Stimulated activated CD4-positive, alpha-beta T cell treated with anti-CD3 and anti-CD28 coated beads, Interleukin-4, amount 100 ng/mL, for 1 hour (primary cell): ENCODE measurements around the gene IFFO2.

Experiments
- DNase-seq: peaks from one replicate; pipeline ENCODE4 v3.0.0-alpha.2; 2020

The IFFO2 gene

DNA sequence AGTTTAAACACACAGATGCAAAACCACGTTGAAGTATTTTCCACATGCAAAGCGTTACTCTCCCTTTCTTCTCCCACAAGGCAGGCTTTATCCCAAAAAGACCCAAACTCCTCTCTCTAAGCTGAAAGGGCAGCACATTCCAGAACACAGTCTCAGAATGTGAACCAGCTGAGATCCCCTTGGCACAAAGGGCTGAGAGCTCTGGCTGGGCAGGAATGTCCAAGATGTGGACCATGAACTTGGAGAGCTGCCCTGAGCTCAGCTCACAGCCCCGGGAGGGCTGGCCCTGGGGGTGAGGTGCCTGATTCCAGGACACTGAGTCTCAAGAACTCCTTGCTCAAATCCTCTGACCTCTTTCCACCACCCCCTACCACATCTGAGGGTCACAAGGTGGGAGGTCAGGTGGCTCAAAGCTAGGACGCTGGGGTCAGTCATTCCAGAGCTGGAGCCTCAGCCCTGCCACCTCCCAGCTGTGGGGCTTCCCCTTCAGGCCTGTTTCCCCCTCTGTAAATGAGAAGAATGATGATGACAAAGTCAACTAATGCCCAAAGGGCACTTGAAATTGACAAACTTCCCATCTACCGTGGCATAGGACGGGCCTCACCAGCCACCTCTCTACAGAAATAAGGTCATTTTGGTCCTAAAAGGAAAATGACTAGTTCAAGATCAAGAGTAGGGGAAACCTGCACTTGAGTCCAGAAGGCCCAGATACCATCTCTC is 65.6 kb downstream of the IFFO2 start:
- DNase-seq, result no peak

DNA sequence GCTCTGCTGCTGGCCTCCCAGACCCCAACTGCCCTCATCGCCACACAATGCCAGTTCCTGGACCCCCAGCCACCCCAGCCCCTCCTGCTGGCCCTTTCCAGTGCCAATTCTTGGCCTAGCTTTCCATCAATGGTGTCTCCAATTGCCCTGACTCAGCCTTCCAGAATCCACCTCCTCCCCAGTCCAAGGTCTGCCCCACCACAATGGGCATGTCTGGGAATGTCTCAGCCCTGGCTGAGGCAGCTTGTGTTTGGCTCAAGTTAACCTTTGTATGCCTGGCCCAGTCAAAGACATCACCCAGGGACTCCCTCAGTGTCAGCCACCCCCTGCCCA is 70.5 kb downstream of the IFFO2 start:
- DNase-seq, result no peak

DNA sequence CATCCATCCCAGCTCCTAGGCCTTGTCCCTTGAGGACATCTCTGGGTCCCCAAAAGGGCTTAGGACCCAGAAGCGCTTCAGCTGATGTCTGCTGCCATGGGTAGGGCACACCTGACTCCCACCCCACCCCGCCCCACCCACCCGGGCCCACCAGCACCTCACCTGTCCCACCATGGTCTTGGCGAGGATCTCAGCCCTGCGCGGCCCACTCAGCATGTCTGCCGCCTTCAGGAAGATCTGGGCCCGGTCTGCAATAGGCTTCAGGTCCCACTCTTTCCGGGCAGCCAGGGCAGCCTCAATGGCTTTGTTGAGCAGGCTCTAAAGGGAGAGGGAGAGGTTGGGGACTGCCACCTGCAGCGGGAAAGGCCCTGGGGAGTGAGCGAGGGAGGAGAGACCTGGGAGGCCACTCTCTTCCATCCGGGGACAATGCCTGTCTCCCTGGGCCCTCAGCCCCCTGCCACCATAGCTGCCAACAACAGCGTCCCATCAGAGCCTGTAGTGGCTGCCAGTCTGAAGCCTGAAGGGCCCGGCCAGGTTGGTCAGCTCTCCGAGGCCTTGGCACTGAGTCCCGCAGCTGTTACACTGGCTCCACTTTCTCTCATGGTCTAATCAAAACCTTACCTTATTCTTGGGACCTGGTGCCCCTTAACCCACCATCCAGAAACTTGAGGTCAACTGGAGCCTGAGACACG is 71.0 kb downstream of the IFFO2 start:
- DNase-seq, result no peak

DNA sequence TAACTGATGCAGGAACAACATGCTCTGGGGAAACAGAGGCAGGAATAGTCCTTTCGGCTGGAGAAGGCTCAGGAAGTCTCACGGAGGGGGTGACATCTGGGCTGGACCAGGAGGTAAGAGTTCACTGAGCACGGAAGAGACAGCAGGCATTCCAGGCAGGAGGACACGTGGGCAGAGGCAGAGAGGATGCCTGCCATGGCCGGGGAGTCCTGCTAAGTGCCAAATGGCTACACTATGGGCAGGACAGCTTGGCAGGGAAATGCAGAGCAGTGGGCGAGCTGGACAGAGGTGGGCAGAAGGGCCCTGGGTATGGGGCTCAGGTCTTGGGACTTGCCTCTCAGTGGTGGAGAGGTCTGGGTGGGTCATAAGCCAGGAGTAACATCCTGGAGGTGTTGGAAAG is 71.7 kb downstream of the IFFO2 start:
- DNase-seq, result no peak

DNA sequence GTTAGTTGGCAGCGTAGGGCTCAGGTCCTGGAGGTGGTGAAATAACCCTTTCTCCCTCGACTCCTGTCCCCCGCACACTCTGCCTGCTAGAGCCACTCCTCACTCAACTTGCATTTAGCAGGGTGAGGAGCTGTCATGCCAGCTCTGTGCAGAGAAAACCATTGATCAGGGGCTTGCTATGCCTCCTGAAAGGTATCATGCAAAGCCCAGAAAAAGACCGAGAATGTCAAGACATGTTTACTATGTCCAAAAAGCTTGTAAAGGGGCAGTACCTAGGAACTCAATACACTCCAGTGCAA is 72.1 kb downstream of the IFFO2 start:
- no peak for DNase-seq

DNA sequence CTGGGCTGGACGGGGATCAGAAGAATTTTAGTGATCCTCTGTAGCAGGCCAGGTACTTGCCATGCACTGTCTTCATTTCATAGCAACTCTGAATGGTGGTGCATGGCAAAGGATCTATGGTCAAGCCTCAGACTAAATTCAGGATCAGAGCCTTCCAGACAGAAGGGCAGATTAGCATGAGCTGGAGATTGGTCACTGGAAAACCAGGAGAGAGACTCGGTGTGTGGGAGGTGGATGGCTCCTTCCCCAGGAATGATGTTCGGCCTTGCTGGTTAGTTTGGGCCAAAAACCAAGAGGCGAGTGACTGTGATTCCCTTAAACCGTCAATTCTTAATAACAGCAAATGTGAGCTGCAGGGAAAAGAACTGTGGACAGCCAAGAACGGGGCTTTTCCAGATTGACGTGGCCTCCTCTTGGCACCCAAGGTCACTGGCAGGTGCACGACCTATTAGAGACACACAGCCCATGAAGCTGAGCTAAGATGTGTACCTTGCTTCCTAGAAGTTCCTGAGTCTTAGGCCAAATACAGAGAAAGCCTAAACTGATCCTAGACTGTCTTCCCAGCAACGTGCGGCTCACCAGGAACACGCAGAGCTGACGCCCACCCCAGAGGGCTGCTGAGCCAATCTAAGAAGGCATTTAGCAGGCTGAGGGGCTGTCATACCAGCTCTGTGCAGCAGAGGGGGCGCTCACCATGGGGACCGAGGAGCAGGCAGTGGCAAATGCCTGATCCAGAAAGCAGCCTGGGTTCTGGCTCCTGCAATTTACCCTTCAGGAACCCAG is 72.6 kb downstream of the IFFO2 start:
- peak; percentile 77 for DNase-seq

DNA sequence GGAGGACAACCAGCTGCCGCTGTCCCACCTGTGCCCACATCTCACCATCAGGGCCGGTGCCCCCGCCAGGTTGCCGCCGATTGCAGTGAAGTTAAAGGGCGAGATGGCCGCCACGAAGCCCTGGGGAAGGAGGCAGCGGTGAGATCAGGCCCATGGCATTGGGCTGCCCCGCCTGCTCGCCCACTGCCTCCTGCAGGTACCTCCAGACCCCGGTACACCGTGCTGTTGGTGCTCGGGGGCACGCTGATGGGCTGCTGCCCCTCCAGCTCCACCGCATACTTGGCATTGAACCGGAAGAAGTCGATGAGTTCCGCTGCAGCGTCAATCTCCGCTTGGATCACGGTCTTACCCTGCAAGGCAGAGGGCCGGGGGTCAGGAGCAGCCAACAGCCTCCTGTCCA is 73.4 kb downstream of the IFFO2 start:
- no peak for DNase-seq

DNA sequence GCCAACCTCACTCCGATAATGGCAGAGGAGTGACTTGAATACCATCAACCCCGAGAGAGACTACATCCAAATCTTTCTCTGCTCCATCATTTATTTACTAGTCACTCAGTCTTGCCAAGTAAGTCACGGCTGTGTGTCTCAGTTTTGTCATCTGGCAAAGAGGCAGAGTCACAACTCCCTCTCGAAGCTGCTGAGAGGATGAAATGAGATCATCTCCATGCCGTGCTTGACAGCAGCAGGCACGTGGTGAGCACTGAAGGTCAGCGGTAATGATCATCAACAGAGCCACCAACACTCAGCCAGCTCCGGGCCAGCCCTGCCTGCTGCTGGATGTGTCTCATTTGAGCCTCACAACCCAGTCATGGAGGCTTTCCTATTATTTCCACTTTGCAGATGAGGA is 74.0 kb downstream of the IFFO2 start:
- no peak for DNase-seq

DNA sequence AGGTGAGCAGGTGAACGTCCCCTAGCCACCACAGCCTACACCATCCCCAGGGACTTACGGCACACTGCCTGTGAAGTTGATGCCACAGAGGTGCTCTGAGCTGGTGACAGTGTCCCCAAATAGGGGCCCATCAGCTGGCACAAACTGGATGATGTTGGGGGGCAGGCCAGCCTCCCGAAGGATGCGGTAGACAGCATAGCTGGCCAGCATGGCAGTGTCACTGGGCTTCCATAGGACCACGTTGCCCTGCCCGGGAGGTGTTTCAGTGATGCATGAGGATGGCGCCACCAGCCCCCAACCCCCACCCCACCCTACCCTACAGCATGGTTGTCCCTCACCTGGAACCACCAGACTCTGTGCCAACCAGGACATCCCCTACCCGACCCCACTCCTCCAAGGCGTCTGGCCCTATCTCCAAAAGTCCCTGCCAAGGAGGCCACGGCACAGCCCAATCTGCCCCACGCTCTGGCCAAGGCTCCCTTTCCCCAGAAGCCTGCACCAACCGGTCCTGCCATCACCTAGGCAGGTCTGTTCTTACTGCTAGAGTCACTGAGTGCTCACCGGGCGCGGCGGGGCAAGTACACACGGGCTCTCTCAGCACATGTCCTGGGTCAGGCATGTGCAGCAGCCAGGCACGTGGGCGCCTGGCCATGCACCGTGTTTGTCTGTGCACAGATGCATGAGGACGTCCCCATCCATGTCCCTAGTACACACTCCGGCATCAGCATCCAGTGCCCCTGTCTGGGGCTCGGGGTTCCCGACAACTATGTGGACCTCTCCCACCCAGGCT is 74.6 kb downstream of the IFFO2 start:
- no peak for DNase-seq

DNA sequence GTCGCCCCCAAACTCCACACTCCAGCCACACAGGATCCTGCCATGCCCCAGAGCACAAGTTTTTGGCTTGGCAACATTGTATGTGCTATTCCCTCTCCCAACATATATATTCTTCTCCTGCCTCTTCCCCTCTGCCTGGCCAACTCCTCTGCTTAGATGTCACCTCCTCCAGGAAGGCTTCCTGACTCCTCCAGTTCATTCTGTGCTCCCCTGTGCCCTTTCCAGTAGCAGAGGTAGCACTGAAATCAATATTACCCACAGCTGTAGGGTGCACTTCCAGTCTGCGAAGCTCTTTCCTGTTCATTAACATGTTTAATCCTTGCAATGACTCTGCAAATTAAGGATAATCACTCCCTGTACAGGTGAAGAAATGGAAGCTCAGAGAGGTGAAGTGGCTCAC is 75.3 kb downstream of the IFFO2 start:
- no peak for DNase-seq

DNA sequence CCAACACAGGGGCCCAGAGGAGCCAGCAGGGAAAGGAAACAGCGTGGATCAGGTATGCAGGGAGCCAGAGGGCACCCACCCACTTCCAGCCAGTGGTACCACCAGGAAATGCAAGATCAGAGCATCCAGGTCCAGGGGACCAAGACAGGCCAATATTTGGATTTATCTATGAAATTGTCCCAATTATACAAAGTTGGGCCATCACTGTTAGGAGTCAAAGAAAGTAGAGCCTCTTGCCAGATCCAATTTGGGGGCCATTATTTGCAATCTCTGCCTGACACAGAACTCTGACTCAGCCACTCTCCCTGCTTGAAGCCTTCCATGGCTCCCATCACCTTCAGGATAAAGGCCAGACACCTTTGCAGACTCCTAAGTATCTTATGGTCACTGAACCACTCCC is 75.9 kb downstream of the IFFO2 start:
- DNase-seq, result no peak

DNA sequence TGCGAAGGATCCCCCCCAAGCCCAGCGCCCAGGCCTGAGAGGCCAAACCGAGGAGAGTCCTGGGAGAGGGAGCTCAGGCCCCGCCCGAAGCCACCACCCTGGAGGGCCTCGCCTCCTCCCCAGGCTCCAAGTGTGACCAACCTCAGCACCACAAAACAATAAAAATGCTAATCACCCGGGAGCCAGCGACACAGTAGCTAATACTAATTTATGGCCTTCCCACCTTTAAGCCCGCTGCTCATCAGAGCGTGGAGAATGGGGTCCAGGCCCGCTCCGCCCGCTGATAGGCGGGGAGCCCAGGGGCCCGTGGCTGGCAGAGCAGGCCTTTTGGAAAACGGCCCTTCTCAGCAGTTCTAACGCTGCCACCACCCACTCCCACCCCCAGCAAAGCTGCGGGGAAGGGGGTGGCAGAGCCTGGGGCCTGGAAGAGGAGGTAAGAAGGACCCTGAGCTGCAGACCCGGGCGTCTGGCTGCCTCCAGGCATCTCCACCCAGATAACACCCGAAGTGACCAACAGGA is 76.6 kb downstream of the IFFO2 start:
- DNase-seq, result no peak

DNA sequence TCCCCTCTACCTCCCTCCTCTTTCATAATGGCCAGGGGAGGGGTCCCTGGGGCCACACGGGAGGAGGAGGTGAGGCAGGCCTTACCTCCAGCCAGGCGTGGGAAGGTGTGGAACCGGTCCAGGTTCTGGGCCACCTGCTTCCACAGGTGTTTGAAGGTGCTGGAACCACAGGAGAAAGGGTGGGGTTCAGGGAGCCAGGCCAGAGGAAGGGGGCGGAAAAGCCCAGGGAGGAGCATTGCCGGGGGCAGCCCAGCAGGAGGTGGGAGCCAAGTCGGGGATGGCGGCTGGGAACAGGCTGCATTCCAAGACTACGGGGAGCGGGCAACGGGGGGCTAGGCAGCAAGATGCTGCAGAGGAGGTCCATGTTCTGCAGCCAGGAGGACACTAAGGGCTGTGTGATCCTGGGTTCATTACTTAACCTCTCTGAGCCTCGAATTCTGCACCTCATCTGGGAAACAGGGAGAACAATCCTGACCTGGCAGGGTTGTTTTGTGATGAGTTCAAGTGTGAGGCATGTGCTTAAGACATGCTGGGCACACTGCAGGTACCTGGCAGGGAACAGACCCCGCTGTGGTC is 77.2 kb downstream of the IFFO2 start:
- no peak for DNase-seq

DNA sequence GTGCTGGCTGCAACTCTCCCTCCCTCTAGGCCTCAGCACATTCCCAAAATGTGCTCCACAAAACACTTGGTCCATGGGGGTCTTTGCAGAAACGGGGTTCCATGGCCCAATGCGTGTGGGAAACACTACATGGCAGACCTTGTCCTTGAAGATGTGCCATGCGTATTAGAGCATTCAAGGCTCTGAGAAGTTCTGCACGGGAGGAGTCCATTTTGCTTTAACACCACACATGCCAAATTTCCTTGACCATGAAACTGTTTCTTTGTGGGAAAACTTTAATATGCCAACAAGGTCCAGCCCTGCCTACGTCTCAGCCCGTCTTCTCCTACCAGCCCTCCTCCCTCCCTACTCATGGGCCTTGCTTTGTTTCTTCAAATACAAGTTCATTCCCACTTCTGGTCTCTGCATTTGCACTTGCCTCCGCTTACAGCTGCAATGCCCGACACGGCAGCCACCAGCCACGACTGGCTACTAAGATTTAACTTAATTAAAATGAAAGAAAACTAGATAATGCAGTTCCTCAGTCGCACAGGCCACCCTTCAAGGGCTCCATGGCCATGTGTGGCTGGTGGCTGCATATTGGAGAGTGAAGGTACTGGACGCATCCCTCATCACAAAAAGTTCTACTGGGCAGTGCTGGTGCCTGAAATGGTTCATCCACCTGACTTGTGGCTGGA is 77.8 kb downstream of the IFFO2 start:
- DNase-seq, result no peak

DNA sequence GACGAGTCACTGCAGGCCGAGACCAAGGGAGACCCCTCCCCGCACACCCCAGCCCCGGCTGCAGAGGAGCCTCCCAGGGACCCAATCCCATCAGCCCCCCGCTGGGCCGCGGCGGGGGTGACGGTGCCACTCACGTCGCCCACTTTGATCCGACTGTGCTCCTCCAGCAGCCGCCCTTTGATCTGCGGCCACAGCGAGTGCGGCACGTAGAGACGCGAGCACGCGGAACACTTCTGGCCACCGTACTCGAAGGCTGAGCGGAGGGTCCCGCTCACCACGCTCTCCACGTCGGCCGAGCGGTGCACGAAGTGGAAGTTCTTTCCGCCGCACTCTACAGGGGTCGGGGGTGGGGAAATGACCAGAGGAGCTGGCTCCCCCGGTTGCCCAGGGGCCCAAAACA is 79.2 kb downstream of the IFFO2 start:
- DNase-seq, result no peak

DNA sequence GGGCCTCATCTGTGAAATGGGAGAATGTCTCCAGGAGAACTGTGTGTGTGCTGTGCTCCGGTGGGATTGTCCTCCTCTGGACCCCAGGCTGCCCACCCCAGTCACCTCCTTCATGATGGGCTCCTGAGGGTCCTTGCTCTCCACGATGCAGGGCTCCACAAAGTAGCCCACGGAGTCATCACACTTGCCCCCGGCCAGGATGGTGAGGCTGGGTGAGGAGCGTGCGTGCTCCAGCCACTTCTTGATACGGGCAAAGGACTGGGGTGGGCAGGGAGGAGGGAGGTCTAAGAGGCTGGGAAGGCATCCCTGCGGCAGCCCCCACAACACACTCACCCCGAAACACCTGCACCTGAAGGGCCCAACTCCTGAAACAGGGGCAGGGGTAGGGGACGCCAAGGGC is 80.3 kb downstream of the IFFO2 start:
- DNase-seq, result no peak

DNA sequence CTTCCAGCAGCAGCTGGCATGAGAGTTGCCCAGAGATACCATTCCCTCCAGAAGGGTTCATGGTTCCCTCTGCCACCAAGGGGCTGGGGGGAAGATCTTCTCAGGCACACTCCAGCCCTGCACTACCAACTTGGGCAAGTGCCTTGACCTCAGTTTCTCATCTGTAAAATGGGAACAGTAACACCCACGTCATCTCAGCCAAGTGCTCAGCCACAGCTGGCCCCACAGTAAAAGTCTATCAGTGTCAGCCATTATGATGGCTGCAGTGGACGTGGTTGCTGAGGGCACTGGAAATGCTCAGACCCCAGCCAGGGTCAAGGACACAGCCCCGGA is 80.7 kb downstream of the IFFO2 start:
- no peak for DNase-seq

DNA sequence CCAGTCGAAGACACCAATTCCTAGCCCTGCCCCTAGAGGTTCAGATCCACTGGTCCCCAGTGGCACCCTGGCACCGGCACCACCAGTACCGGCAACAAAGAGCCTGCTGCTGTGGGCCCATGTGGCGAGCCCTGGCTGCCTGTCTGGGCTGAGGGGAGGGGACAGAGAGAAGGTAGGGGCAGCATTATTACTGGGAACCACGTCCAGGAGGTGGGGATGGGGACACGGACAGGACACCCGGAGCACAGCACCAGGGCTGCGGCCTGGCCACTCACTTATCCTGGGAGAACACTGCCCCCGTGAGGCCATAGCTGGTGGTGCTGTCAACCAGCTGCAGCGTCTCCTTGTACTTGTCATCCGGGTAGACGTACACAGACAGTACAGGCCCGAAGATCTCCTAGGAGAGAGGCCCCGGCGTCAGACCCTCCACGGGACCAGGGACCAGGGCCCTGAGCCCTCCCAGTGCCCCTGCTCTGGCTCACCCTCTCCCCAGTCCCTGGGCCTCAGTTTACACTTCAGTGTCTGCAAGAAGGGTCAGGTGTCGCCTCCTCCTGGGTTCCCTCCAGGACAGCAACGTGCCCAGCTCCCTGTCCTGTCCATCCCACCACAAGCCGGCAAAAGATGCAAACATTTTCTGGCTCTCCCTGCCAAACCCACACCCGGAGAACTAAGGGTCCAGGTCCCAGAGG is 81.2 kb downstream of the IFFO2 start:
- DNase-seq, result peak; percentile 72

DNA sequence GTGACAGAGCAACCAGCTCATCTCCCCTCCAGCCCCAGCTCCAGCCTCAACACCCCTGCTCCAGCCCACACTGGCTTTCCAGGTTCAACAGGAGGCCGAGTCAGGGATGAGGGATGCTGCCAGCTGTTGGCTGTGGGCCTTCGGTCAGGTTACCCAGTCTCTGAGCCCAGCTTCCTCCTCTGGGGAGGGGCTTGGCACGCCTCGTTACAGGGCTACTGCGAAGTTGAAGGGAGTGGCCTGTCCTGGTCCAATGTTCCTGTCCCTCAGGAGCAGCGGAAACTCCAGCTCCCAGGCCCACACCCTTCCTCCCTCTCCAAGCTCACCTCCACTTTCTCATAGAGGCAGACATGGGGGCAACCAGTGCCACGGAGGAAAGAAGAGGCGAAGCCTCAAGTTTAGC is 81.9 kb downstream of the IFFO2 start:
- no peak for DNase-seq

DNA sequence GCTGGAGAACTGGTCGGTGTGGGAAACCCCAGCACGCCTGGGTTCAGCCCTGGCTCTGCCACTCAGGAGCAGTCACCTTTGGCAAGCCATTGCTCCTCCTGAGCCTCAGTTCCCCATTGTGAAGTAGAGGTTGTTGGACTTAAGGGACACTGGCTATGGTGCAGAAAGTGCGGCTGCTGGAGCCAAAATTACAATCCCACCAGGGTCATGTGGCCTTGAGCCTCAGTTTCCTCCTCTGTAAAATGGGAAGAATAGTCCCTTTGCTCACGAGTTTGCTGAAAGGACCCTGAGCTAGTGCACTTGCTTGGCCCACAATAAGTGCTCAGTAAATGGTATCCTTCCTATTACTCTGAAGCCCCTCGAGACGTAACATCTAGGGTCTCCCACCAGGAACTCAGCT is 82.4 kb downstream of the IFFO2 start:
- no peak for DNase-seq

DNA sequence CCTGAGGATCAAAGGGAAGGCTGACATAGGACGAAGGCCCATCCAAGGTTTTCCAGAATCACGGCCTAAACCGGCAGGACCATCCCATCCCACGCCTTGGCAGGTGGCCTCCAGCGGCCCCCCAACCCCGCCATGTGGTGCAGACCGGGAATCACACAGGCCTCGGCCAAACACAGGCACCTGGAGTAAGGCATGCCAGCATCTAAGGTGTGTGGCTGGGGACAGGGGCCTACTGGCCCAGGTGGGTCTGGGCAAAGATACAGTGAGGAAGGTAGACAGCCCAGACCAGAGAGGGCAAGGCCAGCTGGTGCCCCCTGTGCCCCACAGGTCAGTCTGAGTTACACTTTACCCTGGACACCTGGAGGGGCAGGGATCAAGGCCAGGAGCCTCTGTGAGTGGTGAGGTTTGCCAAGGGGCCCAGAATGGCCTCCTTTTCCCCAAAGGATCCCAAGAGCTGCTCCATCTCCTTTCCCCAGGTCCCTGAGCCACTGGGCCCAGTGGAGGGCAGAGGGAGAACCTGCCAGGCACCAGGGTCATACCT is 84.3 kb downstream of the IFFO2 start:
- DNase-seq, result no peak
